PFSK-1 (cell line): ENCODE data around the gene HOXA2.

Experiments
- FOXP2 ChIP-seq: optimal IDR thresholded peaks from 2 replicates; pipeline ENCODE3; 2011; ENCODE audit warnings: borderline replicate concordance, control low read depth, inconsistent platforms; ENCODE audit not compliant: insufficient read depth; ENCODE audit errors: extremely low read length, extremely low read depth
- POLR2AphosphoS5 ChIP-seq: IDR thresholded peaks from 2 replicates; pipeline ENCODE4 v1.6.1; 2012; ENCODE audit warnings: low read depth, mild to moderate bottlenecking, control low read depth, low read length, moderate library complexity
- REST ChIP-seq, 2 experiments: IDR thresholded peaks; 2 replicates each; pipeline versions ENCODE4 v1.6.1 to v1.8.0; 2011 to 2012; ENCODE audit warnings: low read depth in 2 of 2, low read length in 2 of 2, control low read depth in 1 of 2, inconsistent platforms in 1 of 2, mild to moderate bottlenecking in 1 of 2, moderate library complexity in 1 of 2; ENCODE audit not compliant: insufficient read depth in 1 of 2
- SIN3A ChIP-seq: IDR thresholded peaks from 2 replicates; pipeline ENCODE4 v1.6.1; 2012; ENCODE audit warnings: mild to moderate bottlenecking, low read length, moderate library complexity, borderline replicate concordance; ENCODE audit not compliant: insufficient read depth
- TAF1 ChIP-seq: IDR thresholded peaks from 2 replicates; pipeline ENCODE4 v1.6.1; 2012; ENCODE audit warnings: low read length, control low read depth, borderline replicate concordance; ENCODE audit not compliant: insufficient read depth

The HOXA2 gene

GRCh38 chr7:27064159-27064558 lies 38.3 kb downstream of the HOXA2 start:
- TF ChIP-seq SIN3A (no peak), TAF1 (no peak), FOXP2 (no peak), REST (IDR thresholded peaks at IDR 0.05; ENCODE audit: insufficient read depth in 1 of 2, low read depth in 2 of 2, low read length in 2 of 2) (no peak), POLR2AphosphoS5 (no peak)

GRCh38 chr7:27062946-27063345 lies 39.5 kb downstream of the HOXA2 start:
- TF ChIP-seq POLR2AphosphoS5 (no peak), REST (IDR thresholded peaks at IDR 0.05; ENCODE audit: insufficient read depth in 1 of 2, low read depth in 2 of 2, low read length in 2 of 2) (no peak), TAF1 (no peak), SIN3A (no peak), FOXP2 (no peak)

GRCh38 chr7:27053153-27053552 lies 49.3 kb downstream of the HOXA2 start:
- no peak for TF ChIP-seq SIN3A
- TF ChIP-seq TAF1: no peak
- TF ChIP-seq REST (IDR thresholded peaks at IDR 0.05; ENCODE audit: insufficient read depth in 1 of 2, low read depth in 2 of 2, low read length in 2 of 2): no peak
- TF ChIP-seq FOXP2: no peak
- no peak for TF ChIP-seq POLR2AphosphoS5

- TF ChIP-seq SIN3A (no peak), FOXP2 (no peak), TAF1 (no peak), POLR2AphosphoS5 (no peak), REST (IDR thresholded peaks at IDR 0.05; ENCODE audit: insufficient read depth in 1 of 2, low read depth in 2 of 2, low read length in 2 of 2) (no peak)
Observed at GRCh38 chr7:27051451-27051850, 51.0 kb downstream of the HOXA2 start.
